ENCODE results near the gene CPNE6. TPM values are rescaled to one million over a fixed set of nuclear protein-coding genes. Genes with fewer than 3 reads are reported as not detected.

The CPNE6 gene
- total RNA-seq, 2 donors from 2014 or later: 1.8 to 8.8 TPM

GRCh38 chr14:24123424-24124417, 52.4 kb downstream of the CPNE6 start:
- no peaks in the 10 kb centered on the region for H3K9me3 ChIP-seq
- TF ChIP-seq POLR2AphosphoS5 (IDR thresholded peaks at IDR 0.05) (no peak), POLR2A (IDR thresholded peaks at IDR 0.05) (no peak), CTCF (IDR thresholded peaks at IDR 0.05) (no peak)
- H3K27me3 ChIP-seq (replicated peaks; ENCODE audit: insufficient read depth): no peaks in the 10 kb centered on the region
- H3K4me3 ChIP-seq: no peak overlapping the region
- no peaks in the 10 kb centered on the region for H3K4me1 ChIP-seq (replicated peaks)
- no peak overlapping the region for H3K27ac ChIP-seq
- 78% methylated on average over 9 of the region's 9 CpGs for WGBS
- DNase-seq (ENCODE audit: low spot score): no peak
- peaks cover 13 to 40% of the 10 kb centered on the region in 2 donors for H3K36me3 ChIP-seq
- intact Hi-C loops (cut with DNase I): no loop called here

GRCh38 chr14:24126939-24127338, 55.6 kb downstream of the CPNE6 start:
- H3K27ac ChIP-seq: no peak overlapping the region
- H3K27me3 ChIP-seq (replicated peaks; ENCODE audit: insufficient read depth): no peaks in the 10 kb centered on the region
- H3K9me3 ChIP-seq: no peaks in the 10 kb centered on the region
- peaks cover 0 to 15% of the 10 kb centered on the region in 2 donors for H3K36me3 ChIP-seq
- DNase-seq (ENCODE audit: low spot score): no peak
- H3K4me1 ChIP-seq (replicated peaks): no peaks in the 10 kb centered on the region
- H3K4me3 ChIP-seq: no peak overlapping the region
- TF ChIP-seq POLR2AphosphoS5 (IDR thresholded peaks at IDR 0.05) (no peak), CTCF (IDR thresholded peaks at IDR 0.05) (no peak), POLR2A (IDR thresholded peaks at IDR 0.05) (no peak)
- intact Hi-C loops (cut with DNase I): no loop called here

- intact Hi-C loops (cut with DNase I): no loop called here
- Histone ChIP-seq H3K27ac (no peak overlapping the region), H3K9me3 (no peaks in the 10 kb centered on the region), H3K27me3 (replicated peaks; ENCODE audit: insufficient read depth) (no peaks in the 10 kb centered on the region), H3K36me3 (peaks cover 0 to 14% of the 10 kb centered on the region in 2 donors), H3K4me1 (replicated peaks) (no peaks in the 10 kb centered on the region), H3K4me3 (no peak overlapping the region)
- DNase-seq (ENCODE audit: low spot score): no peak
- 84% methylated on average over 2 of the region's 2 CpGs for WGBS
- TF ChIP-seq POLR2A (IDR thresholded peaks at IDR 0.05) (no peak), POLR2AphosphoS5 (IDR thresholded peaks at IDR 0.05) (no peak), CTCF (IDR thresholded peaks at IDR 0.05) (no peak)
These were observed 56.3 kb downstream of the CPNE6 start for GRCh38 chr14:24127673-24128072.

Other genes with a start within 250 kb of the CPNE6 start
- gene DHRS4, start 117.8 kb upstream of the CPNE6 start, total RNA-seq: 10 to 100 TPM; 37.0 to 40.6 TPM
- 10 to 100 TPM; 13.1 to 17.9 TPM for gene DHRS4L2, start 82.6 kb upstream of the CPNE6 start, total RNA-seq
- gene CARMIL3, start 19.6 kb upstream of the CPNE6 start, total RNA-seq: 1 to 10 TPM in 1 of 2 donors, under 1 TPM in 1; 0.59 to 3.9 TPM
- gene PCK2, start 22.7 kb downstream of the CPNE6 start, total RNA-seq: 10 to 100 TPM; 15.4 to 21.8 TPM
- gene DCAF11, start 43.2 kb downstream of the CPNE6 start, total RNA-seq: 100 to 1,000 TPM; 111 to 115 TPM
- 1 to 10 TPM; 4.3 to 4.7 TPM for gene NRL, start 43.4 kb downstream of the CPNE6 start, total RNA-seq
- 1 to 10 TPM in 1 of 2 donors, not detected in 1; 2.0 TPM for gene FITM1, start 59.1 kb downstream of the CPNE6 start, total RNA-seq
- 100 to 1,000 TPM in 1 of 2 donors, 10 to 100 TPM in 1; 85.4 to 213 TPM for gene PSME1, start 64.6 kb downstream of the CPNE6 start, total RNA-seq
- 10 to 100 TPM; 13.1 to 13.6 TPM for gene EMC9, start 70.0 kb downstream of the CPNE6 start, total RNA-seq
- gene PSME2, start 75.0 kb downstream of the CPNE6 start, total RNA-seq: 10 to 100 TPM; 34.5 to 89.3 TPM
- 10 to 100 TPM; 73.8 to 76.9 TPM for gene RNF31, start 75.9 kb downstream of the CPNE6 start, total RNA-seq
- gene IRF9, start 89.7 kb downstream of the CPNE6 start, total RNA-seq: 10 to 100 TPM; 61.5 to 82.9 TPM
- gene REC8, start 100.5 kb downstream of the CPNE6 start, total RNA-seq: 10 to 100 TPM in 1 of 2 donors, 1 to 10 TPM in 1; 5.6 to 25.4 TPM
- gene IPO4, start 117.3 kb downstream of the CPNE6 start, total RNA-seq: 10 to 100 TPM; 42.6 to 44.5 TPM
- 100 to 1,000 TPM in 1 of 2 donors, 10 to 100 TPM in 1; 68.9 to 113 TPM for gene TM9SF1, start 123.9 kb downstream of the CPNE6 start, total RNA-seq
- 1 to 10 TPM in 1 of 2 donors, not detected in 1; 1.2 TPM for gene TSSK4, start 134.1 kb downstream of the CPNE6 start, total RNA-seq
- gene CHMP4A, start 141.9 kb downstream of the CPNE6 start, total RNA-seq: 10 to 100 TPM; 61.5 to 66.8 TPM
- 10 to 100 TPM; 19.1 to 25.5 TPM for gene MDP1, start 144.5 kb downstream of the CPNE6 start, total RNA-seq
- 100 to 1,000 TPM; 114 to 185 TPM for gene NEDD8, start 160.8 kb downstream of the CPNE6 start, total RNA-seq
- 100 to 1,000 TPM in 1 of 2 donors, 10 to 100 TPM in 1; 54.5 to 106 TPM for gene GMPR2, start 161.4 kb downstream of the CPNE6 start, total RNA-seq
- 10 to 100 TPM; 65.5 to 66.8 TPM for gene TINF2, start 171.1 kb downstream of the CPNE6 start, total RNA-seq
- 10 to 100 TPM in 1 of 2 donors, 1 to 10 TPM in 1; 6.6 to 11.4 TPM for gene TGM1, start 191.6 kb downstream of the CPNE6 start, total RNA-seq
- gene RABGGTA, start 200.0 kb downstream of the CPNE6 start, total RNA-seq: 10 to 100 TPM; 45.5 to 63.5 TPM
- gene DHRS1, start 228.2 kb downstream of the CPNE6 start, total RNA-seq: 10 to 100 TPM; 16.9 to 74.0 TPM
- gene NOP9, start 228.3 kb downstream of the CPNE6 start, total RNA-seq: 10 to 100 TPM; 21.2 to 22.9 TPM
- 10 to 100 TPM in 1 of 2 donors, 1 to 10 TPM in 1; 9.1 to 17.8 TPM for gene CIDEB, start 236.4 kb downstream of the CPNE6 start, total RNA-seq
- 10 to 100 TPM; 19.5 to 27.3 TPM for gene LTB4R2, start 238.6 kb downstream of the CPNE6 start, total RNA-seq
- gene LTB4R, start 239.9 kb downstream of the CPNE6 start, total RNA-seq: 10 to 100 TPM; 11.8 to 14.2 TPM